ENCODE results near the gene PEPD. TPM values are rescaled to one million over a fixed set of nuclear protein-coding genes. Genes with fewer than 3 reads are reported as not detected.

Gene PEPD
- total and polyA plus RNA-seq, 2 experiments from 2014 or later, result 141 to 175 TPM

- Histone ChIP-seq H3K9me2 (replicated peaks; ENCODE audit: insufficient read depth) (no peaks in the 10 kb centered on the region), H3K27ac (no peak overlapping the region), H3K27me3 (no peaks in the 10 kb centered on the region), H3K79me2 (no peaks in the 10 kb centered on the region), H3K4me2 (no peak overlapping the region), H4K20me1 (ENCODE audit: insufficient read depth, poor library complexity, severe bottlenecking) (no peaks in the 10 kb centered on the region), H3K9me3 (ENCODE audit: low read depth) (no peaks in the 10 kb centered on the region), H3K4me1 (ENCODE audit: insufficient read depth) (no peaks in the 10 kb centered on the region), H2AFZ (no peak overlapping the region), H3K4me3 (no peak overlapping the region), H3K36me3 (replicated peaks; ENCODE audit: insufficient read depth, low read depth) (no peaks in the 10 kb centered on the region)
- WGBS (ENCODE audit: low lambda C conversion rate, missing lambda C conversion rate), result 86% methylated on average over 21 of the region's 21 CpGs
- TF ChIP-seq, protein P1, sequence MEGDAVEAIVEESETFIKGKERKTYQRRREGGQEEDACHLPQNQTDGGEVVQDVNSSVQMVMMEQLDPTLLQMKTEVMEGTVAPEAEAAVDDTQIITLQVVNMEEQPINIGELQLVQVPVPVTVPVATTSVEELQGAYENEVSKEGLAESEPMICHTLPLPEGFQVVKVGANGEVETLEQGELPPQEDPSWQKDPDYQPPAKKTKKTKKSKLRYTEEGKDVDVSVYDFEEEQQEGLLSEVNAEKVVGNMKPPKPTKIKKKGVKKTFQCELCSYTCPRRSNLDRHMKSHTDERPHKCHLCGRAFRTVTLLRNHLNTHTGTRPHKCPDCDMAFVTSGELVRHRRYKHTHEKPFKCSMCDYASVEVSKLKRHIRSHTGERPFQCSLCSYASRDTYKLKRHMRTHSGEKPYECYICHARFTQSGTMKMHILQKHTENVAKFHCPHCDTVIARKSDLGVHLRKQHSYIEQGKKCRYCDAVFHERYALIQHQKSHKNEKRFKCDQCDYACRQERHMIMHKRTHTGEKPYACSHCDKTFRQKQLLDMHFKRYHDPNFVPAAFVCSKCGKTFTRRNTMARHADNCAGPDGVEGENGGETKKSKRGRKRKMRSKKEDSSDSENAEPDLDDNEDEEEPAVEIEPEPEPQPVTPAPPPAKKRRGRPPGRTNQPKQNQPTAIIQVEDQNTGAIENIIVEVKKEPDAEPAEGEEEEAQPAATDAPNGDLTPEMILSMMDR (IDR thresholded peaks at IDR 0.05; ENCODE audit: poor library complexity), result no peak
- DNase-seq (ENCODE audit: low spot score), result no peak
Measured at GRCh38 chr19:33503433-33504057, 18.0 kb downstream of the PEPD start.

- H3K79me2 ChIP-seq, result no peaks in the 10 kb centered on the region
Measured at GRCh38 chr19:33503030-33503429, 18.6 kb downstream of the PEPD start.

DNA sequence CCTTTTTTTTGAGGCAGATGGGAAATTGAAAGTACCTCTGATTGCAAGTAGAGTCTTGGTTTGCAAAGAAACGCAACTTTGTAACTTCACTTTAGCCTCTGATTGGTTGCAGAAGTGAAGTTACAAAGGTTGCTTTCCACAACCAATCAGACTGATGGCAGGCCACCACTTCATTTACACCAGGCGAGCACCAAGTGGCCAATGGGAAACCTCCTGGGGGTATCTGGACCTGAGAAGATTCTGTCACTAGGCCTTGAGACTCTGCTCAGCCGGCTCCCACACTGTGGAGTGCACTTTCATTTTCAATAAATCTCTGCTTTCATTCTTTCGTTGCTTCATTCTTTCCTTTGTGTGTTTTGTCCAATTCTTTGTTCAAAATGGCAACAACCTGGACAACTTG is 19.1 kb downstream of the PEPD start:
- Histone ChIP-seq H3K79me2 (no peaks in the 10 kb centered on the region), H3K4me2 (no peak overlapping the region), H2AFZ (no peak overlapping the region), H3K9me3 (ENCODE audit: low read depth) (no peaks in the 10 kb centered on the region), H3K9me2 (replicated peaks; ENCODE audit: insufficient read depth) (no peaks in the 10 kb centered on the region), H4K20me1 (ENCODE audit: insufficient read depth, poor library complexity, severe bottlenecking) (no peaks in the 10 kb centered on the region), H3K4me3 (no peak overlapping the region), H3K4me1 (ENCODE audit: insufficient read depth) (no peaks in the 10 kb centered on the region), H3K36me3 (replicated peaks; ENCODE audit: insufficient read depth, low read depth) (no peaks in the 10 kb centered on the region), H3K27ac (no peak overlapping the region), H3K27me3 (no peaks in the 10 kb centered on the region)
- 95% methylated on average over 4 of the region's 4 CpGs for WGBS (ENCODE audit: low lambda C conversion rate, missing lambda C conversion rate)
- no peak for DNase-seq (ENCODE audit: low spot score)
- TF ChIP-seq EZH2 (IDR thresholded peaks at IDR 0.05; ENCODE audit: borderline replicate concordance) (no peak), EZH2phosphoT487 (IDR thresholded peaks at IDR 0.05; ENCODE audit: low read depth, severe bottlenecking, unreplicated experiment) (no peak)
- TF ChIP-seq, protein P1 (IDR thresholded peaks at IDR 0.05; ENCODE audit: poor library complexity), result no peak

More at GRCh38 chr19:33503030-33503429, 18.6 kb downstream of the PEPD start:
- 82% methylated on average over 6 of the region's 6 CpGs for WGBS (ENCODE audit: low lambda C conversion rate, missing lambda C conversion rate)
- Histone ChIP-seq H3K9me3 (ENCODE audit: low read depth) (no peaks in the 10 kb centered on the region), H3K27ac (no peak overlapping the region), H3K4me3 (no peak overlapping the region), H3K4me1 (ENCODE audit: insufficient read depth) (no peaks in the 10 kb centered on the region), H3K27me3 (no peaks in the 10 kb centered on the region), H4K20me1 (ENCODE audit: insufficient read depth, poor library complexity, severe bottlenecking) (no peaks in the 10 kb centered on the region), H3K4me2 (no peak overlapping the region), H3K36me3 (replicated peaks; ENCODE audit: insufficient read depth, low read depth) (no peaks in the 10 kb centered on the region), H2AFZ (no peak overlapping the region), H3K9me2 (replicated peaks; ENCODE audit: insufficient read depth) (no peaks in the 10 kb centered on the region)
- TF ChIP-seq EZH2phosphoT487 (IDR thresholded peaks at IDR 0.05; ENCODE audit: low read depth, severe bottlenecking, unreplicated experiment) (no peak), EZH2 (IDR thresholded peaks at IDR 0.05; ENCODE audit: borderline replicate concordance) (no peak)
- TF ChIP-seq, protein P1 (IDR thresholded peaks at IDR 0.05; ENCODE audit: poor library complexity), result no peak
- no peak for DNase-seq (ENCODE audit: low spot score)

Data from hepatocyte (in vitro differentiated cells).